WI38 (cell line): ENCODE data around the gene MYO9A.

Experiments
- H3K4me3 ChIP-seq: 2 replicates; pipeline ENCODE4 v1.5.1; 2011; ENCODE audit warnings: low read depth, mild to moderate bottlenecking, control low read depth, low read length
- CTCF ChIP-seq: IDR thresholded peaks from 2 replicates; pipeline ENCODE4 v1.5.1; 2012; ENCODE audit warnings: low read depth, mild to moderate bottlenecking, control low read depth, low read length

Gene MYO9A

GRCh38 chr15:72118017-72118978, at the start of gene MYO9A, which contains the start of gene SENP8:
MYO9A (minus strand) TSS chr15:72118150; CDS start chr15:72046563, 71,587 bp downstream.
SENP8 (plus strand) TSS chr15:72118403; CDS start chr15:72139624, 21,221 bp downstream.
- no peak for TF ChIP-seq CTCF
- H3K4me3 ChIP-seq = peak within 1 kb of the TSS; percentile 91

- H3K4me3 ChIP-seq = no peak overlapping the region
- no peak for TF ChIP-seq CTCF
Measured at GRCh38 chr15:72167445-72167844, 49.5 kb upstream of the MYO9A start.

GRCh38 chr15:72166716-72167417, 48.9 kb upstream of the MYO9A start:
- TF ChIP-seq CTCF = no peak
- H3K4me3 ChIP-seq = no peak overlapping the region

- no peak for TF ChIP-seq CTCF
- H3K4me3 ChIP-seq = no peak overlapping the region
Measured at GRCh38 chr15:72163719-72164118, 45.8 kb upstream of the MYO9A start.

GRCh38 chr15:72162569-72162968, 44.6 kb upstream of the MYO9A start:
- no peak for TF ChIP-seq CTCF

GRCh38 chr15:72161361-72162132, 43.6 kb upstream of the MYO9A start:
- no peak overlapping the region for H3K4me3 ChIP-seq
- no peak for TF ChIP-seq CTCF

More at GRCh38 chr15:72162569-72162968, 44.6 kb upstream of the MYO9A start:
- H3K4me3 ChIP-seq = no peak overlapping the region
